ENCODE results near the gene TRABD2B.

Gene TRABD2B

GRCh38 chr1:48021792-48022191, 24.6 kb upstream of the TRABD2B start:
- DNase-seq, result no peak

GRCh38 chr1:48019714-48020315, 22.6 kb upstream of the TRABD2B start:
- peak; percentile 35 for DNase-seq

- DNase-seq, result no peak
Observed at GRCh38 chr1:48018799-48019198, 21.6 kb upstream of the TRABD2B start.

DNA sequence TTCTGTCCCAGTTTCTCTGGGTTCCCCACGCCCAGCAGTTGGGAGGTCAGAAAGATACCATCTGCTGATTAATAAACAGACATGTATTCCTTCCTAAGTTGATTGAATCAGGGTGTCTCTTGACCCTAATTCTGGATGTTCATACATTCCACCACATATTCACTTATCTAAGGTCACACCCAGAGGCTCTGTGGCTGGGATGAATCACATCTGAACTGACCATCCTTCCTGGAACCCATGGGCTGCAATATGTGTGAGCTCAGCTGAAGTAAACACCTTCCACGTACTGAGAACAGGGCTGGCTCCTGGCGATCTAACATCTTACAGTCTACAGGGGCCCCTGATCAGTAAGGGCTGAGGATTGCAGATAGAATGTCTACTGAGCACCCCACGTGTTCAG, 20.5 kb upstream of the TRABD2B start:
- no peak for DNase-seq

DNA sequence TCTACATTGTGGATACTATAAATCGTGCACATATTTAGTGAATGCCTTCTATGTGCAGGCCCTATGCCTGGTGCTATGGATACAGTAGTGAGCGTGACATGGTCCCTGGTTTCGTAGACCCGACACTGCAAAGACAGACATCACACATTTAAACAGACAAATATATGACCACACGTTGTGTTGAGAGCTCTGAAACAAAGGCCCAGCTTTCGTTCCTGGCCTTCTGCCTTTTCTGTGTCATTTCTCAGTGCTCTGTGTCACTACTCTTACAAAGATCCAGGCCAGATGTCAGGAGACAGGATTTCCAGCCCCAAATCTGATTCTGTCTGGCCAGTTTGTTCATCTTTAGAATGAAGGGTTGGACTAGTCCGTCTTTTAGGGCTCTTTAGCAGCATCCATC, 19.3 kb upstream of the TRABD2B start:
- DNase-seq, result no peak

DNA sequence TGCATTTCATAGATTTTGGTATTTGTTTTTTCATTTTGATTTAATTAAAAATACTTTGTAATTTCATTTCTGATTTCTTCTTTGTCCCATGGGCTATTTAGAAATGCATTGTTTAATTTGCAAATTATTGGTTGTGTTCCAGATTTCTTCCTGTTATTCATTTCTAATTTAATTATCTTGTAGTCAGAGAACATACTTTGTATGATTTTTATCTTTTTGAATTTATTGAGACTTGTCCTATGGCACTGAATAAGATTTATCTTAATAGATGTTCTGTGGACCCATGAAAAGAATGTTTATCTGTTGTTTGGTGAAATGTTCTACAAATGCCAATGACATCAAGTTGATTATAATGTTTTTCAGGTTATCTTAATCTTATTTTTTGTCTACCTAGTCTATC, 16.1 kb upstream of the TRABD2B start:
- no peak for DNase-seq

- no peak for DNase-seq
Observed at GRCh38 chr1:48007047-48007446, 9.9 kb upstream of the TRABD2B start.

GRCh38 chr1:48006264-48006663, 9.1 kb upstream of the TRABD2B start:
- no peak for DNase-seq

DNA sequence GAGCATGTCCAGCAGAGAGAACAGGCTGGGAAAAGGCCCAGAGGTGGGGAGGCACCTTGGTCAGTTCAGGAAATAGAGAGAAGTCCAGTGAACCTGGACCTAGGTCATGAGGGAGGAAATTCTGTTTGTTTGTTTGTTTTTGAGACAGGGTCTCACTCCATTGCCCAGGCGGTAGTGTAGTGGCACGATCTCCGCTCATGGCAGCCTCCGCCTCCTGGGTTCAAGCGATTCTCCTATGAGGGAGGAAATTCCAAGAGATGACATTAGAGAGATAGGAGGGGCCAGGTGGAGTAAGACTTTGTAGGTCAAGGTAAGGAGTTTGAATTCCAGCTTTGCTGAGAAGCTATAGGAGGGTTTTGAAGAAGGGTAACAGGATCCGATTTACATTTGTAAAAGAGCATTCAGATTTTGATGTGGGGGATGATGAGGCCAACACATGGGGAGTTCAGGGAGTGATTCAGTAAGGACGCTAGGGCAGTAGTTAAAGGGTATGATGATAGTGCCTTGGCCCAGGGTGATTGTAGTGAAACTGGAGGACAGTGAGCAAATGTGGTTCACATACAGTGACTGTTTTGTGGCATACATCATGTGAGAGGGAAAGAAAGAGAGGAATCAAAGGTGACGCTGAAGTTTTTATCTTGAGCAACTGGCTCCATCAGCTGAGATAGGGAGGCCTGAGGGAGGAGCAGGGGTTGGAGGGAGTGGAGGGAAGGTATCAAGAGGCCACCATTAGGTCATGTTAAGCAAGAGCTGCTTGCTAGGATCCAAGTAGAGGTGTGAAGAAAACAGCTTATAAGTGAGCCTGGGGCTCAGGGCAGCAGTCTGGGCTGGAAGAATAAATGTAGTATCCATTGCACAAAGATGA, 8.3 kb upstream of the TRABD2B start:
- DNase-seq, result no peak

- DNase-seq, result no peak
Observed at GRCh38 chr1:48003741-48004531, 6.8 kb upstream of the TRABD2B start.

DNA sequence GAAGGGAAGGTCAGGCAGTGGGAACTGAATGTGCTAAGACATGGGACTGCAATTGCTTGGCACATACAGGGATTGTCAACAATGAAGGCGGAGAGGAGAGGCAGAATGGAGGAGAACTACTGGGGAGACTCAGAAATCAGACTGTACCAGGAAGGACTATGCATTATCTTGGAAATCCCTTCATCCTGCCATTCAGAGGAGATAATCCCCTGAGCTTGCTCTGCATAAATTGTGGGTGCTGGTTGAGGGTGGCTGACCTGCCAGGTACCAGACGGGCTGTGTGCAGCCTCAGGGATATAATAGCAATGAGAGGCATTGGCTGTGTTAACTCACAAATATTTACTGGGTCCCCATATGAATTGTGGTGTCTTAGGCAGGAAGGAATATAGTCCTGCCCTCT, 5.0 kb upstream of the TRABD2B start:
- DNase-seq, result no peak

DNA sequence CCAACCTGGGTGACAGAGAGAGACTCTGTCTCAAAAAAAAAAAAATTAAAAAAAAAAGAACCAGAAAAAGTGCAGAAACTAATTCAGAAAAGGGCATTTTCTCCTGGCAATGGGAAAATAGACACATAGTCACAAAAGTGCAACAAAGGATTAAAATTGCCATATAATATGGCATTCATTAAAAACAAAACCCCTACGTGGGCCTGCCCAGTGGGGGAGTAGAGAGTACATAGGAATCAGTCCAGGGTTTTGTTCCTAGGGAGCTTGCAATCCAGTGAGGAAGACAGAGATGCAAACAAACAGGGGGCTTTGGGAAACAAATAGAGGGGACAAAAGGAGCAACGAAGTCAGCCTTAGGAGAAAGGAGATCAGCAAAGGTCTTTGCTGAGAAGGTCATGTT, 4.5 kb upstream of the TRABD2B start:
- DNase-seq, result no peak

- no peak for DNase-seq
Observed at GRCh38 chr1:48000883-48001282, 3.7 kb upstream of the TRABD2B start.

GRCh38 chr1:47999097-47999496, 1.9 kb upstream of the TRABD2B start:
- no peak for DNase-seq

GRCh38 chr1:47998396-47998990, 1.3 kb upstream of the TRABD2B start:
- DNase-seq, result no peak

DNA sequence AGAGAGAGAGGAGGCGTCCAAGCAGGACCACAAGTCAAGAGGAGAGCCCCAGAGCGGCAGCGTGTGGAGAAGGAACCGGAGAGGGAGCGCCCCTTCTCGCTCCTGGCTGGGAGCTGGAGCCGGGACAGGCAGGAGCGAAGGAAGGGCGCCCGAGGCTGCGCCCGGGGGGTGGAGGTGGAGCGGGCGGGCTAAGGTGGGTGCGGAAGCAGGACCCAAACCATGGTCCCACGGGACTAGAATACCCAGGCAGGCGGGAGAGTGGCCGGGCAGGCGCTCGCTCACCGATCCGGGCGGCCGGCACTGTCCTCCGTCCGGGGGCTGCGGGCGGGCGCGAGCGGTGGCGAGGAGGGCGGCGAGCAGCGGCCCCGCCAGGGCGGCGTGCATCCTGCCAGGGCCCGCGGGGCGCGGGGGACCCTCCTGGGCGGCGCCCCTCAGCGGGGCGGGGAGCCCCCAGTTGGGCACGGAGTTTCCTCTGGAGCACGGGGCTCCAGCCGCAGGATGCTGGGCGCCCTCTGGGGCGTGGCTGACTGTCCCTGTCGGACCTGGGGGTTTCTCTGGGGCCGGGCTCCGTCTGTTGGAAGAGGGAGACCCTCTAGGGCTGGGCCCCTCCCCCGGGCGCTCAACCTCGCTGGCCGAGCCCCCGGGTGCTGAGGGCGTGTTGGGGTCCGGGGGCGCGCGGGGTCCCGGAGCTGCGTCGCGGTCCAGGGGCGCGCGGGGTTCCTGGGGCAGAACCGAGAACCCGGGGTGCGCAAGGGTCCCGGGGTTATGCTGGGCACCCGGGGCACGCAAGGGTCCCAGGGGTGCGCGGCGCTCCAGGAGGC, 569 bp downstream of the TRABD2B start:
- peak; percentile 58 for DNase-seq

DNA sequence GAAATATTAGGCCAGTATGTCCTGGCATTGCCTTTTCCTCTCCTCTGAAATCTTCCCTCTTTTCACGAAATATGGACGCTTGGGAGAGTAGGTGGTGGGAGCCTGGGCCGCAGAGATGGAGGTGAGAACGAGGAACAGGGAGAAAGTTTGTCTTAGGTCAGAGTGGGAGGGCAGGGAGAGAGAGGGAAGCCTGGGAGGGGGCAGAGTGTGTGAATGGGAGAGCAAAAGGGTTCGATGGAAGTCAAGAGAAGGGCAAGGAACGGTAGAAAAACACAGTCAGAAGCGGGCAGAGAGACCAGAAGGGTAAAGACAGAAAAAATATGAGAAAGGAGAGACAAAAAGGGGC, 1.2 kb downstream of the TRABD2B start:
- no peak for DNase-seq

DNA sequence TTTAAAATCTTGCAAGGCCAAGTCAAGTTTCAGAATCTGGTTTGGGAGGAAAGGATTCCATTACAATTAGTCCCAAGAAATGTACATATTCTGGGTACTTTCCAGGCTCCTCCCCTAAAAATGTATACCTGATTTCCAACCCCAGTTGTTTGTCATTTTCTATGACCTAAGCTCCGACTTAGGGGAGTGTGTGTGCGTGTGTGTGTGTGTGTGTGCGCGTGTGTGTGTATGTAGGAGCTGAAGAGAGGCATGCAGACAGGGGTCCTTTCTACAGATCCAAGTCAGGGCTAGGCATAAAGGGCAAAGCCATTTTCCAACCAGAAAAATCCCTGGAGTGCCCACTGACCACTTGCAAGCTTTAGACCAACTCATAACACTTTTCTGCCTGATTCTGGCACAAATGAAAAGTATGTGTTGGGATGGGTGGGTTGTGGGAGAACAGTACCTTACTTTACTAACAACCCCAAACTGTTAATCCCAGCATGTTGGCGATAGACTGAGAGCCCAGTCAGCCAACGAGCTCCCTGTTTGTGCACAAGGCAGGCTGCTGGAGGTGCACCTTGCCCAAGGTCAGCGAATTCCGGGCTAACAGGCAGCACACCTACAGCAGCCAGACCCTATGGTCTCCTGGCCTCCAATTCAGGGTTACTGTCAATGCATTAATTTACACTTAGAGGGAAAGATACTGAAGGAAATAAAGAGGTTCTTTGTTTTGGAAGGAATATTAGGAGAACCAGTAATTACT, 1.7 kb downstream of the TRABD2B start:
- DNase-seq, result no peak

GRCh38 chr1:47993881-47994625, 3.1 kb downstream of the TRABD2B start:
- no peak for DNase-seq

GRCh38 chr1:47993416-47993740, 3.8 kb downstream of the TRABD2B start:
- DNase-seq, result no peak

DNA sequence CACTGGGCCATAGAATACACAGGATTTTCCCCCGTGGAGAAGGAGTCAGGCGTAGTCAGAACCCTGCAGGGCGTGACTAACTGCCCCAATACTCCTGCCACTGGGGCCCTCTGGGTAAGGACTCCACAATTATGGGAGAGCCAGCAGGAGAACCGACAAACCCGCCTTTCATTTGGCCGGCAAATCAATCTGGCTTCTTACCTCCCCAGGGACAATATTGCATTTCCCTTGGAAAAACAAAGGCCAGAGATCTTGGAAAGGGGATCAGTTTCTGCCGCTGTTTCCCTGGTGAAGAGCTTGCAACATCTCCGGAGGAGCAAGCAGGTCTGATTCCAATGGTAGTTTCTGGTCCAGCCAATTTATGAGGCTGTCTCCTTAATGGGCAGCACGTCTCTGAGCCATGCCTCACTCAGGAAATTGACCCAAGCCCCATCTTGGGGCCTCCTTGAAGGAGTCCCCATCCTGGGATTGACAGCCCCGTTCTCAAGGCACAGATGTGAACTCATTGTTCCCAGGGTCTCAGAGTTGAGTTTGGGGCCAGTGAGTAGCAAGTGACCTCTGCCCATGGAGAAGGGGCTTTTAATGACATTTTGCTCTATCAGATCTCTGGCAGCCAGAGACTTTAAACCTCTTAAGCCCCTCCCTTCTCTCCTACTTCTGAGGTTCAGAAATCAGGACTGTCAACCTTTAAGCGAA, 4.3 kb downstream of the TRABD2B start:
- DNase-seq, result no peak

Measured in right hindlimb (tissue), 1 donor.